ENCODE data around the gene IFNL1. TPM values are rescaled to one million over a fixed set of nuclear protein-coding genes. Genes with fewer than 3 reads are reported as not detected.

Gene IFNL1
- total and polyA plus RNA-seq, 9 of the 15 experiments (the other 6 are each of a cell fraction or from before 2014, with no cell fraction given), result not detected

DNA sequence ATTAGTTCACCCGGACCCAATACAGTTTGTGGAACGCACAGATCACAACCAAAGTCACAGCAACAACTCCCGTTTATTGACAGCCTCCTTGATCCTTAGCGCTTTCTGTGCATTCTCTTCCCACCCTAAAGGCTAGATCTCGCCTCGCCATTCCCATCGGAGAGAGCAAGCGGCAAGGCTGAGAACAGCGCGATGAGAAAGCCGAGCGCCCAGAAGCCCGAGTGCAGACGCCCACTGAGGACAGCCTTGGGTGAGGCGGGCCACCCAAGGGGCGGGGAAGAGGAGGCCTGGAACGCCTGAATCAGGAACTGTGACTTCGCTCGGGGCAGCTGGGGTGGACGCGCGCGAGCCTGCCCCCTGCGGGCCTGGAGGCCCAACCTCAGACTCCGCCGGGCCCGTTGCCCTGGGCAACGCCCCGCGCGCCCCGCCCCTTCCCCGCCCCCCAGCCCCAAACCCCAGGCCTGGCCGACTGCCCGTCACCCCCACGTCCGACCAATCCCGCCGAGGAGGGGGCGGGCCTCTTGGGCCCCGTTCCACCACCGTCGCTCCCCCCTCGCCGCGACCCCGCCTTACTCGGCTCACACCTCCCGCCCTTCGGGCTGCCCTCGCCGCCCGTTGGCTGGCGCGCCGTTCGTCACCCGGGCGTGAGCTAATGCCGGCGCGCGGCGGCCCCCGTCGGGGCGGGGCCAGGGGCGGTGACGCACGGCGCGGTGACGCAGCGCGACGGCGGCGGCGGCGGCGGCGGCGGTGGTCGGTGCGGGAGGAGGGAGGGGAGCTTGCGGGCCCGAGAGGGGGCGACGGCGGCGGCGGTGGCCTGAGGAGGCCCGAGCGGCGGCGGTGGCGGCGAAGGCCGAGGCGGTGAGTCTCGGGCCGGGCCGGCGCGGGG is 45.8 kb downstream of the IFNL1 start, which contains the start of gene SAMD4B (continued):
- TF ChIP-seq, protein P1, sequence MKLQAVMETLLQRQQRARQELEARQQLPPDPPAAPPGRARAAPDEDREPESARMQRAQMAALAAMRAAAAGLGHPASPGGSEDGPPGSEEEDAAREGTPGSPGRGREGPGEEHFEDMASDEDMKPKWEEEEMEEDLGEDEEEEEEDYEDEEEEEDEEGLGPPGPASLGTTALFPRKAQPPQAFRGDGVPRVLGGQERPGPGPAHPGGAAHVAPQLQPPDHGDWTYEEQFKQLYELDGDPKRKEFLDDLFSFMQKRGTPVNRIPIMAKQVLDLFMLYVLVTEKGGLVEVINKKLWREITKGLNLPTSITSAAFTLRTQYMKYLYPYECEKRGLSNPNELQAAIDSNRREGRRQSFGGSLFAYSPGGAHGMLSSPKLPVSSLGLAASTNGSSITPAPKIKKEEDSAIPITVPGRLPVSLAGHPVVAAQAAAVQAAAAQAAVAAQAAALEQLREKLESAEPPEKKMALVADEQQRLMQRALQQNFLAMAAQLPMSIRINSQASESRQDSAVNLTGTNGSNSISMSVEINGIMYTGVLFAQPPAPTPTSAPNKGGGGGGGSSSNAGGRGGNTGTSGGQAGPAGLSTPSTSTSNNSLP (IDR thresholded peaks at IDR 0.05; ENCODE audit: borderline replicate concordance, low read depth, low read length), result peak; percentile 16; the same call in 1 of the 2 replicates
- TF ChIP-seq, protein P2, sequence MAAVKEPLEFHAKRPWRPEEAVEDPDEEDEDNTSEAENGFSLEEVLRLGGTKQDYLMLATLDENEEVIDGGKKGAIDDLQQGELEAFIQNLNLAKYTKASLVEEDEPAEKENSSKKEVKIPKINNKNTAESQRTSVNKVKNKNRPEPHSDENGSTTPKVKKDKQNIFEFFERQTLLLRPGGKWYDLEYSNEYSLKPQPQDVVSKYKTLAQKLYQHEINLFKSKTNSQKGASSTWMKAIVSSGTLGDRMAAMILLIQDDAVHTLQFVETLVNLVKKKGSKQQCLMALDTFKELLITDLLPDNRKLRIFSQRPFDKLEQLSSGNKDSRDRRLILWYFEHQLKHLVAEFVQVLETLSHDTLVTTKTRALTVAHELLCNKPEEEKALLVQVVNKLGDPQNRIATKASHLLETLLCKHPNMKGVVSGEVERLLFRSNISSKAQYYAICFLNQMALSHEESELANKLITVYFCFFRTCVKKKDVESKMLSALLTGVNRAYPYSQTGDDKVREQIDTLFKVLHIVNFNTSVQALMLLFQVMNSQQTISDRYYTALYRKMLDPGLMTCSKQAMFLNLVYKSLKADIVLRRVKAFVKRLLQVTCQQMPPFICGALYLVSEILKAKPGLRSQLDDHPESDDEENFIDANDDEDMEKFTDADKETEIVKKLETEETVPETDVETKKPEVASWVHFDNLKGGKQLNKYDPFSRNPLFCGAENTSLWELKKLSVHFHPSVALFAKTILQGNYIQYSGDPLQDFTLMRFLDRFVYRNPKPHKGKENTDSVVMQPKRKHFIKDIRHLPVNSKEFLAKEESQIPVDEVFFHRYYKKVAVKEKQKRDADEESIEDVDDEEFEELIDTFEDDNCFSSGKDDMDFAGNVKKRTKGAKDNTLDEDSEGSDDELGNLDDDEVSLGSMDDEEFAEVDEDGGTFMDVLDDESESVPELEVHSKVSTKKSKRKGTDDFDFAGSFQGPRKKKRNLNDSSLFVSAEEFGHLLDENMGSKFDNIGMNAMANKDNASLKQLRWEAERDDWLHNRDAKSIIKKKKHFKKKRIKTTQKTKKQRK (IDR thresholded peaks at IDR 0.05; ENCODE audit: borderline replicate concordance, low read depth, low read length), result peak; percentile 37; the same call in 1 of the 2 replicates
- TF ChIP-seq ZNF143 (CRISPR knock-in tag; IDR thresholded peaks at IDR 0.05), result no peak
- peak; percentile 88 for TF ChIP-seq KLF13 (tag; IDR thresholded peaks at IDR 0.05; ENCODE audit: borderline replicate concordance, low read depth)
- peak; percentile 73; the same call in 1 of the 2 replicates for TF ChIP-seq MIER1 (IDR thresholded peaks at IDR 0.05; ENCODE audit: low read depth)
- peak; percentile 93 for TF ChIP-seq POLR2AphosphoS5 (IDR thresholded peaks at IDR 0.05; ENCODE audit: control insufficient read depth, insufficient read depth, low read depth, low read length)
- peak; percentile 88 for TF ChIP-seq RFX1 (IDR thresholded peaks at IDR 0.05)
- 0 out of 2 replicates have a peak, but pooled peaks have one; percentile 22 for TF ChIP-seq SMAD4 (CRISPR knock-in tag; conservative IDR thresholded peaks at IDR 0.05)
- no peak for TF ChIP-seq BRF1 (IDR thresholded peaks at IDR 0.05; ENCODE audit: borderline replicate concordance, extremely low read depth, insufficient read length)
- no peak for TF ChIP-seq ZNF583 (CRISPR knock-in tag; IDR thresholded peaks at IDR 0.05)
- peak; percentile 68 for TF ChIP-seq MTA1 (IDR thresholded peaks at IDR 0.05; ENCODE audit: borderline replicate concordance)
- TF ChIP-seq CTBP1 (IDR thresholded peaks at IDR 0.05; ENCODE audit: borderline replicate concordance), result peak; percentile 84
- no peak for TF ChIP-seq LARP7 (IDR thresholded peaks at IDR 0.05)
- TF ChIP-seq ZNF347 (CRISPR knock-in tag; IDR thresholded peaks at IDR 0.05; ENCODE audit: low read depth), result no peak
- TF ChIP-seq KLF1 (tag; IDR thresholded peaks at IDR 0.05), result no peak
- no peak for TF ChIP-seq ZNF589 (CRISPR knock-in tag; IDR thresholded peaks at IDR 0.05; ENCODE audit: low read depth)
- peak; percentile 64 for TF ChIP-seq ZFX (CRISPR knock-in tag; IDR thresholded peaks at IDR 0.05)
- TF ChIP-seq, protein P3, sequence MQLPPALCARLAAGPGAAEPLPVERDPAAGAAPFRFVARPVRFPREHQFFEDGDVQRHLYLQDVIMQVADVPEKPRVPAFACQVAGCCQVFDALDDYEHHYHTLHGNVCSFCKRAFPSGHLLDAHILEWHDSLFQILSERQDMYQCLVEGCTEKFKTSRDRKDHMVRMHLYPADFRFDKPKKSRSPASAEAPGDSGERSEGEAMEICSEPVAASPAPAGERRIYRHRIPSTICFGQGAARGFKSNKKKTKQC (CRISPR knock-in tag; IDR thresholded peaks at IDR 0.05), result peak; percentile 51; the same call in 1 of the 2 replicates
- 0 out of 2 replicates have a peak, but pooled peaks have one; percentile 31 for TF ChIP-seq MEF2A (IDR thresholded peaks at IDR 0.05; ENCODE audit: control insufficient read depth, low read depth, low read length)
- no peak for TF ChIP-seq DIDO1 (tag; IDR thresholded peaks at IDR 0.05; ENCODE audit: low read depth)
- no peak for TF ChIP-seq ZNF695 (CRISPR knock-in tag; IDR thresholded peaks at IDR 0.05)
- TF ChIP-seq CBX2 (IDR thresholded peaks at IDR 0.05; ENCODE audit: insufficient read depth, low read length, poor library complexity, severe bottlenecking), result no peak
